Esophagus squamous epithelium (tissue), 4 donors: Measurements from ENCODE around the gene CNKSR2.

Source experiments
- POLR2A ChIP-seq, 4 donors: fragments of 450-650 bp; IDR thresholded peaks; one replicate each; pipeline ENCODE4 v1.6.1; 2017; ENCODE audit warnings: antibody characterized with exemption in 4 of 4, mild to moderate bottlenecking in 4 of 4, moderate library complexity in 3 of 4
- TF ChIP-seq, protein P1 (sequence below), 6 experiments: fragments of 450-650 bp in 4 of 6; fragments of 200-600 bp in 2 of 6; sonication (generic) in 2 of 6; IDR thresholded peaks; one replicate each; pipeline ENCODE4 v1.5.1; 2016 to 2019; ENCODE audit warnings: antibody characterized with exemption in 6 of 6, mild to moderate bottlenecking in 4 of 6, moderate library complexity in 4 of 6

DNA sequence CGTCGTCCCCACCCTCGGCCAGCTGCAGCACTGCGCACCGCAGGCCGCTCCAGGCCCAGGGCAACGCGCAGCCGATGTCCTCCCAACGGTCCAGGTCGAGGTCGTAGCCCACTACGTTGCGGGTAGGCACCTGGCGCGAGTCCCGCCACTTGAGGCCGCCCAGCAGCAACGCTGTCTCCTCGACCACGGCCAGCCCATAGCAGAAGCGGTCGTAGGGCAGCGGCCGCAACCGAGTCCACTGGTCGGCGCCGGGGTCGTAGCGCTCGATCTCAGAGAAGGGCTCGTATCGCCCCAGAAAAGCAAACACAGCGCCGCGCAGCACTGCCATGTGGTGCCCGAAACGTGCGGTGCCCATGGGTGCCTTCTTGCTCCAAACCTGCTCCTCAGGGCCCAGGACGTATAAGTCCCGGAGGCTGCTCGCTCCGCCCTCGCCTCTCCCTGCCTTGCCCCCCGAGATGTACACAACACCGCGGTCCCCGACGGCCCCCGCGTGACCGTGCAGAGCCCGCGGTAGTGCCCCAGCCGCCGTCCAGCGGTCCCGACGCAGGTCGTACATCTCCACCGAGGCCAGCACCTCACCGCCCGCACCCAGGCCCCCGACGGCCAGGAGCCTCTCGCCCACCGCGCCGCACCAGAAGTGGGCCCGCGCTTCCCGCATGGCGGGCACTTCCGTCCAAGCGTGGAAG lies 281.8 kb downstream of the CNKSR2 start:
- no peak for TF ChIP-seq POLR2A (IDR thresholded peaks at IDR 0.05)
- TF ChIP-seq, protein P1, sequence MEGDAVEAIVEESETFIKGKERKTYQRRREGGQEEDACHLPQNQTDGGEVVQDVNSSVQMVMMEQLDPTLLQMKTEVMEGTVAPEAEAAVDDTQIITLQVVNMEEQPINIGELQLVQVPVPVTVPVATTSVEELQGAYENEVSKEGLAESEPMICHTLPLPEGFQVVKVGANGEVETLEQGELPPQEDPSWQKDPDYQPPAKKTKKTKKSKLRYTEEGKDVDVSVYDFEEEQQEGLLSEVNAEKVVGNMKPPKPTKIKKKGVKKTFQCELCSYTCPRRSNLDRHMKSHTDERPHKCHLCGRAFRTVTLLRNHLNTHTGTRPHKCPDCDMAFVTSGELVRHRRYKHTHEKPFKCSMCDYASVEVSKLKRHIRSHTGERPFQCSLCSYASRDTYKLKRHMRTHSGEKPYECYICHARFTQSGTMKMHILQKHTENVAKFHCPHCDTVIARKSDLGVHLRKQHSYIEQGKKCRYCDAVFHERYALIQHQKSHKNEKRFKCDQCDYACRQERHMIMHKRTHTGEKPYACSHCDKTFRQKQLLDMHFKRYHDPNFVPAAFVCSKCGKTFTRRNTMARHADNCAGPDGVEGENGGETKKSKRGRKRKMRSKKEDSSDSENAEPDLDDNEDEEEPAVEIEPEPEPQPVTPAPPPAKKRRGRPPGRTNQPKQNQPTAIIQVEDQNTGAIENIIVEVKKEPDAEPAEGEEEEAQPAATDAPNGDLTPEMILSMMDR (IDR thresholded peaks at IDR 0.05) = no peak
